Pancreas (tissue), 10 donors: ENCODE measurements around the gene CCL20. TPM values are rescaled to one million over a fixed set of nuclear protein-coding genes. Genes with fewer than 3 reads are reported as not detected.

Source experiments
- ATAC-seq, 4 donors: fragments of 200-7000 bp; cut with Tn5 transposase; one replicate each; pipeline versions ENCODE4 v1.8.0 to v1.9.1; 2020; ENCODE audit warnings: mild to moderate bottlenecking in 4 of 4, moderate library complexity in 4 of 4
- DNase-seq, 6 donors: peaks; one replicate each; pipeline ENCODE4 v3.0.0-alpha.2; 2020
- FAIRE-seq: peaks from 2 replicates; lab custom pipeline; 2012; peaks lifted over from hg19 to GRCh38; lab: Jason Lieb, UNC
- H3K27ac ChIP-seq, 4 donors: fragments of 200-600 bp; sonication (generic); 1 replicate in 3 of 4; 2 replicates in 1 of 4; pipeline versions ENCODE4 v1.5.0 to v1.8.0; 2020
- H3K27me3 ChIP-seq, 4 donors: fragments of 200-600 bp; one replicate each; pipeline ENCODE4 v1.8.0; 2021
- H3K36me3 ChIP-seq, 3 donors: fragments of 200-600 bp; sonication (generic) in 1 of 3; one replicate each; pipeline versions ENCODE4 v1.5.0 to v1.8.0; 2020 to 2021
- H3K4me1 ChIP-seq, 3 donors: fragments of 200-600 bp; one replicate each; pipeline ENCODE4 v1.8.0; 2021
- H3K4me3 ChIP-seq, 4 donors: fragments of 200-600 bp; sonication (generic) in 2 of 4; one replicate each; pipeline versions ENCODE4 v1.5.0 to v1.8.0; 2020 to 2021
- H3K9me3 ChIP-seq, 4 donors: fragments of 200-600 bp; one replicate each; pipeline ENCODE4 v1.8.0; 2021
- WGBS, 2 donors: extraction: QIAGEN DNeasy Blood & Tissue Kit; methylation state at CpG; one replicate each; pipeline ENCODE4 v1.1.7; 2013; 5-methylcytosine and 5-hydroxymethylcytosine counted together
- intact Hi-C, 3 donors: fragments of 100-400 bp; cut with DNase I; formaldehyde crosslinking; loops; one replicate each; pipeline versions ENCODE4 v1.11.1 to v1.14.2; 2022
- polyA plus RNA-seq, 2 donors: library from polyadenylated mRNA; stranded (reverse); fragments of 200-250 nt; gene quantifications; one replicate each; pipeline ENCODE4 v1.2.3, GENCODE V29; 2013
- total RNA-seq, 6 donors: library from RNA; stranded (reverse); fragmentation: NEBNext Ultra II Directional in 4 of 6; extraction: Animal tissue kit (Norgen Biotek cat#: 25700) in 4 of 6; gene quantifications; one replicate each; pipeline versions ENCODE4 v1.2.1 to v1.2.4, GENCODE V29; 2021 to 2023
- TF ChIP-seq, protein P1 (sequence below), 4 donors: fragments of 200-600 bp; sonication (generic) in 3 of 4; IDR thresholded peaks; one replicate each; pipeline versions ENCODE4 v1.5.0 to v1.8.0; 2021; ENCODE audit warnings: antibody characterized with exemption in 4 of 4
- donor health status: healthy with polysubstance abuse.
- donor health status: DM: no; HTN: no; CAD: no; lungs with moderate emphysema.
- donor health status: DM: no; HTN: no; CAD: no.
- donor health status: control.
- donor health status: control.
- donor health status: Bipolar disorder and iron deficiency.
- donor health status: DM: yes; HTN: yes; CAD: no.
- donor health status: DM: no; HTN: no; CAD: no.
- donor health status: DM: no; HTN: no; CAD: no.
- donor health status: DM: yes; HTN: yes; CAD: no.

CCL20 gene
- total and polyA plus RNA-seq, 8 donors, result 0.23 to 8.8 (median 0.75) TPM; not detected in 1

DNA sequence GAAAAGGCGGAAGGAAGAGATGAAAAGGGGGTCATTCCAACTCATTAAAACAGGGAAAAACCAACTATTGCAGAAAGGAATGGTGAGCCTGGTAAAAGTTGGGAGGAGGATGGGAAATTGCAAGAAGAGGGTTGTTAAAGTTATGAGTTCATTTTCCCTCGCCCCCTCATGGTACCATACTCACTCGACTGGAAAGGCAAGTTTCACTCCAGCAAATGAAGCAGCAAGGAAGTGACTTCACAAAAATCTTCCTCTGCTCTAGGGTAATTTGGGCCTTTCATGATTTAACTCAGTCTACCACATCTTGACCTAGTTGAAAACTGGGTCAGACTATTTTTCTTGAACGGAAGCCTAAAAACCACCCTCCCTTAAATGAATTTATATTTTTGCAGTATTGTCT is 34.9 kb downstream of the CCL20 start:
- ATAC-seq, result peak in 1 of 4 donors; percentile 40
- 59 to 61% methylated on average over 4 of the region's 4 CpGs for WGBS, 2 donors

GRCh38 chr2:227849906-227850305 is 36.3 kb downstream of the CCL20 start:
- no peak for FAIRE-seq
- WGBS, 2 donors, result 49 to 50% methylated on average over 1 of the region's 1 CpG
- intact Hi-C loops, result no loop called here
- no peak for DNase-seq
- H3K27ac ChIP-seq, result no peak overlapping the region
- H3K9me3 ChIP-seq, result no peaks in the 10 kb centered on the region
- H3K27me3 ChIP-seq, result no peaks in the 10 kb centered on the region
- no peak overlapping the region for H3K4me3 ChIP-seq
- ATAC-seq, result no peak
- H3K36me3 ChIP-seq, result no peaks in the 10 kb centered on the region
- TF ChIP-seq, protein P1, sequence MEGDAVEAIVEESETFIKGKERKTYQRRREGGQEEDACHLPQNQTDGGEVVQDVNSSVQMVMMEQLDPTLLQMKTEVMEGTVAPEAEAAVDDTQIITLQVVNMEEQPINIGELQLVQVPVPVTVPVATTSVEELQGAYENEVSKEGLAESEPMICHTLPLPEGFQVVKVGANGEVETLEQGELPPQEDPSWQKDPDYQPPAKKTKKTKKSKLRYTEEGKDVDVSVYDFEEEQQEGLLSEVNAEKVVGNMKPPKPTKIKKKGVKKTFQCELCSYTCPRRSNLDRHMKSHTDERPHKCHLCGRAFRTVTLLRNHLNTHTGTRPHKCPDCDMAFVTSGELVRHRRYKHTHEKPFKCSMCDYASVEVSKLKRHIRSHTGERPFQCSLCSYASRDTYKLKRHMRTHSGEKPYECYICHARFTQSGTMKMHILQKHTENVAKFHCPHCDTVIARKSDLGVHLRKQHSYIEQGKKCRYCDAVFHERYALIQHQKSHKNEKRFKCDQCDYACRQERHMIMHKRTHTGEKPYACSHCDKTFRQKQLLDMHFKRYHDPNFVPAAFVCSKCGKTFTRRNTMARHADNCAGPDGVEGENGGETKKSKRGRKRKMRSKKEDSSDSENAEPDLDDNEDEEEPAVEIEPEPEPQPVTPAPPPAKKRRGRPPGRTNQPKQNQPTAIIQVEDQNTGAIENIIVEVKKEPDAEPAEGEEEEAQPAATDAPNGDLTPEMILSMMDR (IDR thresholded peaks at IDR 0.05), result no peak
- H3K4me1 ChIP-seq, result no peaks in the 10 kb centered on the region

More for the DNA sequence above, 34.9 kb downstream of the CCL20 start:
- Histone ChIP-seq H3K4me3 (no peak overlapping the region), H3K36me3 (no peaks in the 10 kb centered on the region), H3K27ac (no peak overlapping the region), H3K27me3 (no peaks in the 10 kb centered on the region), H3K9me3 (no peaks in the 10 kb centered on the region), H3K4me1 (no peaks in the 10 kb centered on the region)
- TF ChIP-seq, protein P1 (IDR thresholded peaks at IDR 0.05), result no peak
- FAIRE-seq (no peak), DNase-seq (no peak)
- intact Hi-C loops, result no loop called here

DNA sequence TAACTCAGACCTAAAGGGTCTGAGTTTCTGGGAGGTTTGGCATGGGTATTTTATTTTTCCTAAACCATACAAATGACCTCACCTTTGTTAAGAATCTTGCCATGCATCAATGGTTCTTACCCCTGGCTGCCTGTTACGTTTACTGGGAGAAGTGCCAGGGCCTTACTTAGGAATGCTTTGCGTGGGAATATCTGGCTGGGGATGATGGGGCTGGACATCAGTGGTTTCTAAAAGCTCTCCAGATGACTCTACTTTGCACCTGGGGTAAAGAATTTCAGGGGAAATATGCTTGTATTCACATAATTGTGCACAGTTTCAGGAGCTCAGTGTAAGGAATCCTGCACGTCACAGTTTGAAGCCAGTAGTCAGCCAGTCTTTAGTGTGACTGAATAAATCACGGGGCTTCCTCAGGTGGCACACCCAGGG is 39.6 kb downstream of the CCL20 start:
- no peak for FAIRE-seq
- TF ChIP-seq, protein P1 (IDR thresholded peaks at IDR 0.05), result no peak
- Histone ChIP-seq H3K36me3 (no peaks in the 10 kb centered on the region), H3K9me3 (no peaks in the 10 kb centered on the region), H3K27ac (no peak overlapping the region), H3K27me3 (no peaks in the 10 kb centered on the region), H3K4me3 (no peak overlapping the region), H3K4me1 (no peaks in the 10 kb centered on the region)
- 26 to 35% methylated on average over 4 of the region's 4 CpGs for WGBS, 2 donors
- peak in 2 of 4 donors; percentile 58 to 60 for ATAC-seq
- DNase-seq, result peak in 1 of 6 donors; percentile 29
- intact Hi-C loops, result no loop called here

DNA sequence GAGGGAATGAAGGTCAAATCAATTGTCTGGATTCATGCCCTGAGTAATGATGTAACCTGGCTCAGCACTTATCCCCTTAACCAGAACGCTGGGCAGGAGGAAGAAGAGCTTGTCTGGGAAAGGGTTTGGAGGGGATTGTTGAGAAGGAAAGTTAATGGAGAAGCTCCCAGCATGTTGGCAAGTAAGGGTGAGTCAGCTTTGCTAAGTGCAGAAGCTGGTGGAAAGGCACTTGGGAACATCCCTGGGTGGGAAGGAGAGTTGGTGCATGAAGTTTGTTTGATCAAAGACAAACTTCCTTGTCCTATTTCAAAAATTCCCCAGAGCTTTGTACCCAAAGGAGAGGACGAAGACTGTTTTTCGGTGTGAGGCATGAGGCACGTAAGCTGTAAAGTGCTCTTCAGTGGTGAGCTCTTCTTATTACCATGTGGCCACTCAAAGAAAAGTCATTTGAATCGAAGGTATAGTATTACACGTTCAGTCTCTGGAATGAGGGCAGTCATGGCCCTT is 40.2 kb downstream of the CCL20 start:
- Histone ChIP-seq H3K4me3 (no peak overlapping the region), H3K4me1 (no peaks in the 10 kb centered on the region), H3K36me3 (no peaks in the 10 kb centered on the region), H3K27me3 (no peaks in the 10 kb centered on the region), H3K27ac (no peak overlapping the region), H3K9me3 (no peaks in the 10 kb centered on the region)
- 48 to 60% methylated on average over 6 of the region's 6 CpGs for WGBS, 2 donors
- FAIRE-seq, result no peak
- TF ChIP-seq, protein P1 (IDR thresholded peaks at IDR 0.05), result no peak
- intact Hi-C loops, result no loop called here
- no peak for DNase-seq
- peak in 2 of 4 donors; percentile 29 to 33 for ATAC-seq

DNA sequence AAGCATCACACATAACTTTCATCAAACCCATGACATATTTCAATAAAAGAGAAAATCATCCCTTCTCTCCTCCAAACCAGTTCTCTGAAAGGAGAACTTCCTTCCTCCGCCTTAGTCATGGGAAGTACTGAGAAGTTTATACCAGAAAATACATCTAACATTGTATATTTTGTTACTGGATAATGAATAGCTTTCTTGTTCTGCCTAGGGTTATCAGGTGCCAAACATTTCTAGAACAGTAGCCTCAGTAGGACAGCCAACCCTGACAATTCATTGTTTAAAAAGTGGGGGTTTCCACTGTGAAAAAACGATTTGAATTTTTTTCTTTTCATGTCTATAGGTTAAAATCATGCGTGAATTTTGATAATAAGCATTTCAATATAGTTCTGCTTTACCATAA is 41.8 kb downstream of the CCL20 start:
- 38 to 44% methylated on average over 3 of the region's 3 CpGs for WGBS, 2 donors
- intact Hi-C loops, result no loop called here
- Histone ChIP-seq H3K9me3 (no peaks in the 10 kb centered on the region), H3K4me3 (no peak overlapping the region), H3K4me1 (no peaks in the 10 kb centered on the region), H3K27me3 (no peaks in the 10 kb centered on the region), H3K36me3 (no peaks in the 10 kb centered on the region), H3K27ac (no peak overlapping the region)
- TF ChIP-seq, protein P1 (IDR thresholded peaks at IDR 0.05), result no peak
- ATAC-seq, result no peak
- DNase-seq, result no peak
- no peak for FAIRE-seq
